22Rv1 (cell line): ENCODE data around the gene PRR30.
"Not testable (repeated sequence)": the region's sequence is repeated elsewhere in the genome, so short reads cannot be mapped to it uniquely, and the experiment has no call there.

Source experiments
- H3K27ac ChIP-seq: fragments of 450-650 bp; 2 replicates; pipeline ENCODE4 v1.5.1; 2017
- CTCF ChIP-seq: fragments of 450-650 bp; IDR thresholded peaks from 2 replicates; pipeline ENCODE4 v1.5.1; 2017; ENCODE audit warnings: mild to moderate bottlenecking
- ZFX ChIP-seq: fragments of 450-650 bp; IDR thresholded peaks from 2 replicates; pipeline ENCODE4 v1.6.1; 2017; ENCODE audit warnings: antibody characterized with exemption, borderline replicate concordance

Gene PRR30

DNA sequence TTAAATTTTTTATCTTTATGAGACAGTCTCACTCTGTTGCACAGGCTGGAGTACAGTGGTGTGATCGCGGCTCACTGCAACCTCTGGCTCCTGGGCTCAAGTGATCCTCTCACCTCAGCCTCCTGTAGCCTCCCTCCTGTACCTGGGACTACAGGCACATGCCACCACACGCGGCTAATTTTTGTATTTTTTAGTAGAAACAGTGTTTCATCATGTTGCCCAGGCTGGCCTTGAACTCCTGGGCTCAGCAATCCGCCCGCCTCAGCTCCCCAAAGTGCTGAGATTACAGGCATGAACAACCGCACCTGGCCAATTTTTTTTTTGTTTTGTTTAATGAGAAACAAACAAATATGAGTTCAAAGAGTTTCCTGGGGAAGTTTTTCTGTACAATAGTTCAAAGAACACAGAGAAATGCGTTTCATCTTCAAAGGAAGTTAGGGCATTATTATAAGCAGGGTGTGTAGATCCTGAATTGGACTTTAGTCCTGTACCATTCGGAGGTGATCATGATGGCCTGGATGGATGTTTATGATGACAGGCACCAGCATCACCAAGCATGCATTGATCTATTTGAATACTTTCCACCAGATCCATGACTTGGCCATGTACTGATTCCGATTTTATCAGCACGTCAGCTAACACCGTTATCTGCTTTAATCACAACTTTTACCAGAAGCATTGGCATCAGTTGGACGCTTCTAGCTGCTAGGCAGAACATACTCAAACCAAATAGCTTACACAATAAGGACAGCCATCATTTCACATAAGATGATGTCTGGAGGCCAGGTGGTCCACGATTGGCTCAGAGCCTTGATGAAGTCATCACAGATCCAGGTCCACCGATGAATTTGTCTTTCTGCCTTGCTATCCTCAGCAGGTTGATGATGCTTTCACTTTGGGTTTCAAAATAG is 38.5 kb upstream of the PRR30 start:
- H3K27ac ChIP-seq: no peak overlapping the region
- TF ChIP-seq ZFX: no peak
- no peak for TF ChIP-seq CTCF

DNA sequence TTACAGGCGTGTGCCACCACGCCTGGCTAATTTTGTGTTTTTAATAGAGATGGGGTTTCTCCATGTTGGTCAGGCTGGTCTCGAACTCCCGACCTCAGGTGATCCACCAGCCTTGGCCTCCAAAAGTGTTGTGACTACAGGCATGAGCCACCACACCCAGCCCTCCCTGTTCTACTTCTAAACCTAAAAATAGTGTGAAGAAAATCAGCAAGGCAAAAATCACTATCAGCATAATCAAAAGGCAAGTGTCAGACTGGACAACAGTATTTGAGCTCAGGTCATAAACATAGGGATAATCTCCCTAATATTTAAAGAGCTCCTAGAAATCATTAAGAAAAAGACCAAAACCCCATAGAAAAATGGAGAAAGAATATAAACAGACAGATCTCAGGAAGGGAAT is 36.6 kb upstream of the PRR30 start:
- not testable (repeated sequence) for H3K27ac ChIP-seq

DNA sequence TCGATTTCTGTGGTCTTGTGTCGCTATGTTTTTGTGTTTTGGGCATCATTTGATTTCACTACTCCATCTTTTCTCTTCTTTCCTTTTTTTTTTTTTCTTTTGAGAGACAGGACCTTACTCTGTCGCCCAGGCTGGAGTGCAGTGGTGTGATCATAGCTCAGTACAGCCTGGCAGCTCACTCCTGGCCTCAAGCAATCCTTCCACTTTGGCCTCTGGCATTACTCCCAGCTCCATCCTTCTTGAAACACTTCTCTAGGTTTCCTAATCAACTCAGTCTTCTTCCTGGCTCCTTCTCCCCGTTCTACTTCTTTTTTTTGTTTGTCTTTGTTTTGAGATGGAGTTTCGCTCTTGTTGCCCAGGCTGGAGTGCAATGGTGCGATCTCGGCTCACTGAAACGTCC is 36.1 kb upstream of the PRR30 start:
- H3K27ac ChIP-seq: no peak overlapping the region
- no peak for TF ChIP-seq ZFX
- no peak for TF ChIP-seq CTCF

GRCh38 chr2:27174638-27175037 is 35.4 kb upstream of the PRR30 start:
- no peak for TF ChIP-seq ZFX
- no peak for TF ChIP-seq CTCF
- no peak overlapping the region for H3K27ac ChIP-seq

- TF ChIP-seq CTCF (no peak), ZFX (no peak)
- H3K27ac ChIP-seq: no peak overlapping the region
Observed at GRCh38 chr2:27171351-27171848, 32.2 kb upstream of the PRR30 start.

DNA sequence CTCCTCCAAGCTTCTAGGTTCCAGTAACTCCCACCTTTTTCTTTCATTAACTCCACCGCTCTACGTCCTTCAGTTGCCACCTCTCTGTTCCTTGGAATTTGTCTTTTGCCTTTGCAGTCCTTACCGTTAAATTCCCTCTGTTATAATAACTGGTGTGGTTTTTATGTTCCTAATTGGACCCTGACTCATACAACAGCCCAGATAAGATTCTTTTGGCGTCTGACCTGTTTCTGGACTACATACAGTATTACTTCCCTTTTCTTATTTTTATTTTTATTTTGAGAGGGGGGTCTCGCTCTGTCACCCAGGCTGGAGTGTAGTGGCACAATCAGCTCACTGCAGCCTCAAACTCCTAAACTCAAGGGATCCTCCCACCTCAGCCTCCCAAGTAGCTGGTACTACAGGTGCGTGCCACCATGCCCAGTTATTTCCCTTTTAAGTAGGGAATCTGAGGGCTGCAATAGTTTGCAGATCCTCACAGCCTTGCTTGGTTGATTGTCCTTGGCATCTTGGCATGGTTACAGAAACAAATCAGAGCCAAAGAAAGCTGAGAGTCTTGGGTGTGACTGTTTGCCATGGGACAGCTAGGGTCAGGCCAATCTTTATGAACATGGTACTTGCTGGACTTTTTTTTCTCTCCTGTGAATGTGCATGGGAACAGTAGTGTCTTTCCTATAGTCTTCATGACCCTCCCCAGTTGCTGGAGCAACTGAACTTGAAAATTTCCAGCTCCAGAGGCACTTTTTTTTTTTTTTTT is 31.5 kb upstream of the PRR30 start:
- TF ChIP-seq CTCF (no peak), ZFX (no peak)
- no peak overlapping the region for H3K27ac ChIP-seq

- H3K27ac ChIP-seq: no peak overlapping the region
- TF ChIP-seq ZFX: no peak
- no peak for TF ChIP-seq CTCF
Observed at GRCh38 chr2:27164960-27165763, 26.0 kb upstream of the PRR30 start.
